Loucy (cell line): ENCODE results near the gene PPP1R18.

ENCODE experiments used
- EZH2phosphoT487 ChIP-seq: fragments of 200-600 bp; IDR thresholded peaks from 2 replicates; pipeline ENCODE4 v1.6.1; 2018; ENCODE audit warnings: antibody characterized with exemption, mild to moderate bottlenecking, moderate library complexity, borderline replicate concordance
- TF ChIP-seq, protein P1 (sequence below): fragments of 200-600 bp; sonication (generic); conservative IDR thresholded peaks from 2 replicates; pipeline ENCODE4 v1.5.1; 2014; ENCODE audit warnings: mild to moderate bottlenecking, antibody characterized with exemption, low read length

DNA sequence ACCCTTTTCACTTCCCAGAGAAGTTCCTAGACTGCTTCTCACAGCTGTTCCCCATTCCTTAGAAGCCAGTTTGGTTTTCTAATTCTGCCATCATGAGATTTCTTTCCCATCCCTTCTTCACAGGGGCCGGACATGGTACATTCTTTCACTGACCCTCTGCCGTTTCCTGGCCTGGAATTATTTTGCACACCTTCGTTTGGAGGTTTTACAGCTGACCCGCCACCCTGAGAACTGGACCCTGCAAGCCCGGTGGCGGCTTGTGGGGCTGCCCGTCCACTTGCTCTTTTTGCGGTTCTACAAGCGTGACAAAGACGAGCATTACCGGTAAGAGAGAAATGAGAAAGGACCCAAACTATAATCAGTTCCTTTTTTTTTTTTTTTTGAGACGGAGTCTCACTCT lies 35.3 kb downstream of the PPP1R18 start:
- TF ChIP-seq, protein P1, sequence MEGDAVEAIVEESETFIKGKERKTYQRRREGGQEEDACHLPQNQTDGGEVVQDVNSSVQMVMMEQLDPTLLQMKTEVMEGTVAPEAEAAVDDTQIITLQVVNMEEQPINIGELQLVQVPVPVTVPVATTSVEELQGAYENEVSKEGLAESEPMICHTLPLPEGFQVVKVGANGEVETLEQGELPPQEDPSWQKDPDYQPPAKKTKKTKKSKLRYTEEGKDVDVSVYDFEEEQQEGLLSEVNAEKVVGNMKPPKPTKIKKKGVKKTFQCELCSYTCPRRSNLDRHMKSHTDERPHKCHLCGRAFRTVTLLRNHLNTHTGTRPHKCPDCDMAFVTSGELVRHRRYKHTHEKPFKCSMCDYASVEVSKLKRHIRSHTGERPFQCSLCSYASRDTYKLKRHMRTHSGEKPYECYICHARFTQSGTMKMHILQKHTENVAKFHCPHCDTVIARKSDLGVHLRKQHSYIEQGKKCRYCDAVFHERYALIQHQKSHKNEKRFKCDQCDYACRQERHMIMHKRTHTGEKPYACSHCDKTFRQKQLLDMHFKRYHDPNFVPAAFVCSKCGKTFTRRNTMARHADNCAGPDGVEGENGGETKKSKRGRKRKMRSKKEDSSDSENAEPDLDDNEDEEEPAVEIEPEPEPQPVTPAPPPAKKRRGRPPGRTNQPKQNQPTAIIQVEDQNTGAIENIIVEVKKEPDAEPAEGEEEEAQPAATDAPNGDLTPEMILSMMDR: no peak
- TF ChIP-seq EZH2phosphoT487: no peak
